ENCODE measurements around the gene MED9. TPM values are rescaled to one million over a fixed set of nuclear protein-coding genes. Genes with fewer than 3 reads are reported as not detected.

MED9 gene
- total and polyA plus RNA-seq, 2 of the 8 experiments (the other 6 are each of a cell fraction or from before 2014, with no cell fraction given): 15.8 to 19.7 TPM

DNA sequence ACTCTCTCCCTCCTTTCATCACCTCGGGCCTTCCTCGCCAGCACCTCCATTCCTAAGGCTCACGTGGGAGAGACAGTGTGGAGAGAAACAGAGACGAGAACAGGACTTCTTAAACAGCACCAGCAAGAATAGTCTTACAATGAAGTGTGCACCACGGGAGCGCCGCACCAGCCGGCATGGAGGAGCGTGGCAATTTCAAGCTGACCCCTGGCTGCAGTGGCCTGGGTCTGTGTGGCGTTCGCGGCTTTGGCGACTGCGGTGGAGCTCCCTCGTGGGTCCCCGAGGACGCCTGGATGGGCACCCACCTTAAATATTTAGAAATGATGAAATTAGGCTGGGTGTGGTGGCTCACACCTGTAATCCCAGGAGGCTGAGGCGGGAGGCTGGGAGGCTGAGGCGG, 20.5 kb upstream of the MED9 start (continued):
- no peak for TF ChIP-seq NRF1 (IDR thresholded peaks at IDR 0.05; ENCODE audit: low read depth, low read length)
